H1 (cell line): ENCODE data around the gene TLE4. TPM values are rescaled to one million over a fixed set of nuclear protein-coding genes. Genes with fewer than 3 reads are reported as not detected.

ENCODE experiments used
- CTBP2 ChIP-seq: IDR thresholded peaks from 2 replicates; pipeline ENCODE4 v1.7.0; 2011; ENCODE audit warnings: borderline replicate concordance, mild to moderate bottlenecking, moderate library complexity, mixed read lengths, low read length; ENCODE audit not compliant: insufficient read depth, insufficient read length
- GTF2F1 ChIP-seq: IDR thresholded peaks from 2 replicates; pipeline ENCODE4 v1.6.1; 2012; ENCODE audit warnings: low read depth, low read length, improper control_type of control experiment, borderline replicate concordance
- RXRA ChIP-seq: IDR thresholded peaks from 2 replicates; pipeline ENCODE4 v1.6.1; 2011; ENCODE audit warnings: low read depth, mild to moderate bottlenecking, low read length, moderate library complexity; ENCODE audit not compliant: insufficient read depth
- SP4 ChIP-seq: IDR thresholded peaks from 2 replicates; pipeline ENCODE4 v1.6.1; 2012; ENCODE audit warnings: low read length, inconsistent platforms
- YY1 ChIP-seq: IDR thresholded peaks from 2 replicates; pipeline ENCODE4 v1.6.1; 2011; ENCODE audit warnings: low read depth, mild to moderate bottlenecking, low read length
- polyA plus RNA-seq, 7 experiments: library from polyadenylated mRNA; depleted of rRNA in 3 of 7; stranded (reverse) in 5 of 7; unstranded in 2 of 7; fragments of >200 nt in 5 of 7; fragments of 200-250 nt in 2 of 7; gene quantifications; 1 replicate in 5 of 7; 2 replicates in 1 of 7; 4 replicates in 1 of 7; pipeline versions ENCODE4 v1.2.1 to v1.2.3, GENCODE V29; 2011 to 2013; ENCODE audit warnings: missing spikeins in 2 of 7, mixed read lengths in 2 of 7
- total RNA-seq: library from RNA; stranded (reverse); fragmentation: NEBNext Ultra II Directional; extraction: Animal tissue kit (Norgen Biotek cat#: 25700); gene quantifications from 2 replicates; pipeline ENCODE4 v1.2.1, GENCODE V29; 2021

The TLE4 gene
- total and polyA plus RNA-seq, 2 of the 8 experiments (the other 6 are each of a cell fraction or from before 2014, with no cell fraction given), result 32.4 to 36.9 TPM

DNA sequence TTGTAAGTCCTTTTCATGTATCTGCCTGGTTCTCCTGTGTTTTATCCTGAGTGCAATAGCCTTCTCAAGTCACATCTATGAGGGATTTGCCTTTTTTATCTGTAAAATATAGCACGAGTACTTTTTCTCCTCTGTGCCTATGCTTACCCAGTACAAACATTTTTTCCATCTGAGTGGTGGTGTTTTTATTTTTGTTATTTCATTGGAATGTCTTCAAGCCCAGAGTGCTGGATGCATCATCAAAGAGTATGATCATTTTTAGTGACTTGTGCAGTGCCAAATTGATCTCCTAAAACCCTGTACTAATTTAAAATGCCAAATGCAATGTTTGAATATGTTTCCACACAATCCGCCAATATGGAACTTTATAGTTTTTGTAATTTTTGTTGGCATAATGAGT lies 86.1 kb downstream of the TLE4 start (continued):
- TF ChIP-seq GTF2F1 (no peak), SP4 (no peak), RXRA (no peak), CTBP2 (no peak), YY1 (no peak)
